KOPT-K1 (cell line): ENCODE results near the gene SLC25A40.
A peak's percentile ranks its signal among the peaks of the same experiment; 100 is the strongest.
"Not testable (repeated sequence)": the region's sequence is repeated elsewhere in the genome, so short reads cannot be mapped to it uniquely, and the experiment has no call there.

Source experiments
- H3K27ac ChIP-seq: fragments of 200-600 bp; sonication (generic); 2 replicates; pipeline ENCODE4 v1.5.1; 2016; ENCODE audit warnings: antibody characterized with exemption, mild to moderate bottlenecking, low read depth, low read length; ENCODE audit not compliant: poor library complexity, severe bottlenecking
- H3K36me3 ChIP-seq: fragments of 200-600 bp; sonication (generic); 2 replicates; pipeline ENCODE4 v1.5.1; 2017; ENCODE audit warnings: antibody characterized with exemption, mild to moderate bottlenecking, low read length, moderate library complexity; ENCODE audit not compliant: insufficient read depth
- H3K9me3 ChIP-seq: fragments of 200-600 bp; sonication (generic); 2 replicates; pipeline ENCODE4 v1.5.1; 2017; ENCODE audit warnings: antibody characterized with exemption, low read length, mild to moderate bottlenecking; ENCODE audit not compliant: insufficient read depth, poor library complexity, severe bottlenecking

SLC25A40 gene

GRCh38 chr7:87877366-87878040 is 1.3 kb upstream of the SLC25A40 start:
- H3K27ac ChIP-seq, result peak overlapping the region; percentile 90
- H3K36me3 ChIP-seq, result peaks cover 52% of the 10 kb centered on the region

GRCh38 chr7:87876869-87877234 is 692 bp upstream of the SLC25A40 start:
- H3K9me3 ChIP-seq, result peaks cover 12% of the 10 kb centered on the region
- peaks cover 52% of the 10 kb centered on the region for H3K36me3 ChIP-seq
- H3K27ac ChIP-seq, result peak overlapping the region; percentile 90

More at GRCh38 chr7:87877366-87878040, 1.3 kb upstream of the SLC25A40 start:
- H3K9me3 ChIP-seq, result peaks cover 6% of the 10 kb centered on the region

GRCh38 chr7:87875151-87876039 is 765 bp downstream of the SLC25A40 start:
- Histone ChIP-seq H3K27ac (peak overlapping the region; percentile 90), H3K9me3 (peaks cover 27% of the 10 kb centered on the region), H3K36me3 (peaks cover 52% of the 10 kb centered on the region)

- Histone ChIP-seq H3K27ac (no peak overlapping the region), H3K36me3 (peaks cover 52% of the 10 kb centered on the region), H3K9me3 (peaks cover 40% of the 10 kb centered on the region)
Measured at GRCh38 chr7:87874066-87874465, 2.1 kb downstream of the SLC25A40 start.

- Histone ChIP-seq H3K36me3 (peaks cover 52% of the 10 kb centered on the region), H3K9me3 (peaks cover 48% of the 10 kb centered on the region)
- H3K27ac ChIP-seq, result not testable (repeated sequence)
Measured at GRCh38 chr7:87873328-87873727, 2.8 kb downstream of the SLC25A40 start.

GRCh38 chr7:87872346-87872745 is 3.8 kb downstream of the SLC25A40 start:
- no peak overlapping the region for H3K27ac ChIP-seq
- H3K9me3 ChIP-seq, result peaks cover 57% of the 10 kb centered on the region
- H3K36me3 ChIP-seq, result peaks cover 58% of the 10 kb centered on the region

- no peak overlapping the region for H3K27ac ChIP-seq
- peaks cover 77% of the 10 kb centered on the region for H3K36me3 ChIP-seq
- peaks cover 76% of the 10 kb centered on the region for H3K9me3 ChIP-seq
Measured at GRCh38 chr7:87870471-87870870, 5.7 kb downstream of the SLC25A40 start.

GRCh38 chr7:87866533-87866932 is 9.6 kb downstream of the SLC25A40 start:
- Histone ChIP-seq H3K9me3 (peaks cover 84% of the 10 kb centered on the region), H3K36me3 (peaks cover 89% of the 10 kb centered on the region)
- H3K27ac ChIP-seq, result not testable (repeated sequence)

GRCh38 chr7:87866089-87866488 is 10.1 kb downstream of the SLC25A40 start:
- H3K36me3 ChIP-seq, result peaks cover 86% of the 10 kb centered on the region
- no peak overlapping the region for H3K27ac ChIP-seq
- H3K9me3 ChIP-seq, result peaks cover 79% of the 10 kb centered on the region

- peaks cover 82% of the 10 kb centered on the region for H3K36me3 ChIP-seq
- peaks cover 20% of the 10 kb centered on the region for H3K9me3 ChIP-seq
- H3K27ac ChIP-seq, result no peak overlapping the region
Measured at GRCh38 chr7:87858417-87859100, 17.6 kb downstream of the SLC25A40 start.

- H3K9me3 ChIP-seq, result peaks cover 7% of the 10 kb centered on the region
- H3K27ac ChIP-seq, result no peak overlapping the region
- H3K36me3 ChIP-seq, result peaks cover 95% of the 10 kb centered on the region
Measured at GRCh38 chr7:87853237-87853864, 22.8 kb downstream of the SLC25A40 start.

GRCh38 chr7:87852306-87852705 is 23.9 kb downstream of the SLC25A40 start:
- Histone ChIP-seq H3K27ac (no peak overlapping the region), H3K36me3 (peaks cover 95% of the 10 kb centered on the region), H3K9me3 (no peaks in the 10 kb centered on the region)

GRCh38 chr7:87850836-87851593 is 25.1 kb downstream of the SLC25A40 start:
- no peak overlapping the region for H3K27ac ChIP-seq
- H3K9me3 ChIP-seq, result no peaks in the 10 kb centered on the region
- peaks cover 95% of the 10 kb centered on the region for H3K36me3 ChIP-seq

GRCh38 chr7:87837597-87837996 is 38.6 kb downstream of the SLC25A40 start:
- Histone ChIP-seq H3K36me3 (peaks cover 70% of the 10 kb centered on the region), H3K27ac (no peak overlapping the region), H3K9me3 (no peaks in the 10 kb centered on the region)
